ENCODE measurements around the gene LRBA. TPM values are rescaled to one million over a fixed set of nuclear protein-coding genes. Genes with fewer than 3 reads are reported as not detected.

The LRBA gene
- total and polyA plus RNA-seq, 7 donors, result 16.8 to 184 (median 91.1) TPM

GRCh38 chr4:150533673-150534072, 481.4 kb downstream of the LRBA start:
- Histone ChIP-seq H3K4me1 (no peaks in the 10 kb centered on the region), H3K36me3 (no peaks in the 10 kb centered on the region), H3K27me3 (no peaks in the 10 kb centered on the region), H3K4me3 (no peak overlapping the region), H3K9me3 (no peaks in the 10 kb centered on the region), H3K27ac (no peak overlapping the region)
- WGBS, 2 donors, result 78 to 87% methylated on average over 3 of the region's 3 CpGs
- intact Hi-C loops (cut with DNase I), result no loop called here
- DNase-seq, result no peak
- no peak for TF ChIP-seq CTCF (IDR thresholded peaks at IDR 0.05)
- TF ChIP-seq POLR2AphosphoS5 (IDR thresholded peaks at IDR 0.05), result no peak
- no peak for TF ChIP-seq EP300 (IDR thresholded peaks at IDR 0.05)
- TF ChIP-seq POLR2A (IDR thresholded peaks at IDR 0.05), result no peak

- Histone ChIP-seq H3K27me3 (no peaks in the 10 kb centered on the region), H3K36me3 (no peaks in the 10 kb centered on the region), H3K4me3 (no peak overlapping the region), H3K9me3 (no peaks in the 10 kb centered on the region), H3K4me1 (no peaks in the 10 kb centered on the region), H3K27ac (no peak overlapping the region)
- 83 to 85% methylated on average over 3 of the region's 3 CpGs for WGBS, 2 donors
- TF ChIP-seq EP300 (IDR thresholded peaks at IDR 0.05), result no peak
- no peak for TF ChIP-seq POLR2AphosphoS5 (IDR thresholded peaks at IDR 0.05)
- no peak for TF ChIP-seq POLR2A (IDR thresholded peaks at IDR 0.05)
- TF ChIP-seq CTCF (IDR thresholded peaks at IDR 0.05), result no peak
- no peak for DNase-seq
- intact Hi-C loops (cut with DNase I), result no loop called here
These were observed 489.7 kb downstream of the LRBA start for GRCh38 chr4:150525321-150525868.

GRCh38 chr4:150518559-150518958, 496.5 kb downstream of the LRBA start:
- no peak for TF ChIP-seq POLR2AphosphoS5 (IDR thresholded peaks at IDR 0.05)
- TF ChIP-seq CTCF (IDR thresholded peaks at IDR 0.05), result no peak
- TF ChIP-seq EP300 (IDR thresholded peaks at IDR 0.05), result no peak
- TF ChIP-seq POLR2A (IDR thresholded peaks at IDR 0.05), result no peak
- no peaks in the 10 kb centered on the region for H3K36me3 ChIP-seq
- H3K4me3 ChIP-seq, result no peak overlapping the region
- no peak for DNase-seq
- peak overlapping the region in 1 of 4 donors; percentile 8 for H3K27ac ChIP-seq
- H3K9me3 ChIP-seq, result no peaks in the 10 kb centered on the region
- intact Hi-C loops (cut with DNase I), result no loop called here
- 88 to 93% methylated on average over 3 of the region's 3 CpGs for WGBS, 2 donors
- H3K4me1 ChIP-seq, result peaks cover 0 to 32% (median 5%) of the 10 kb centered on the region in 4 donors
- H3K27me3 ChIP-seq, result no peaks in the 10 kb centered on the region

DNA sequence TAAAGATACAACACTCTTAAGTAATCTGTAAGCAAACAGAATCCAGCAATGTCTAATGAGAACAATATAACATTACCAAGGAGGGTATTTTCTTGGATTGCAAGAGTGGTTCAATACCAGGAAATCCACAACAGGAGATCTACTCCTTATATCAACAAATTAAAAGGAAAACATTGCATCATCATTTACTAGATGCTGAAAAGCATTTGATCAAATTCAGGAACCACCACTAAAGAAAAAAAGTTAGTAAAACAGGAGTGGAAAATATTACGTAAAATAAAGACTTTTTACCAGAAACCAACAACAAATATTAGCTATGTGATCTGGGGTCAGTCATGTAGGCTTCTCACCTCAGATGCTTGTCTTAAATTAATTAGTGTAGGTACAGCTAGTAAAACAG, 499.9 kb downstream of the LRBA start:
- 89 to 97% methylated on average over 1 of the region's 1 CpG for WGBS, 2 donors
- TF ChIP-seq EP300 (IDR thresholded peaks at IDR 0.05), result no peak
- no peak for TF ChIP-seq POLR2A (IDR thresholded peaks at IDR 0.05)
- no peak for TF ChIP-seq CTCF (IDR thresholded peaks at IDR 0.05)
- no peak for TF ChIP-seq POLR2AphosphoS5 (IDR thresholded peaks at IDR 0.05)
- Histone ChIP-seq H3K4me3 (no peak overlapping the region), H3K36me3 (no peaks in the 10 kb centered on the region), H3K27me3 (no peaks in the 10 kb centered on the region), H3K27ac (peak overlapping the region in 1 of 4 donors; percentile 39), H3K4me1 (peaks cover 0 to 43% (median 15%) of the 10 kb centered on the region in 4 donors), H3K9me3 (no peaks in the 10 kb centered on the region)
- intact Hi-C loops (cut with DNase I), result no loop called here
- no peak for DNase-seq

DNA sequence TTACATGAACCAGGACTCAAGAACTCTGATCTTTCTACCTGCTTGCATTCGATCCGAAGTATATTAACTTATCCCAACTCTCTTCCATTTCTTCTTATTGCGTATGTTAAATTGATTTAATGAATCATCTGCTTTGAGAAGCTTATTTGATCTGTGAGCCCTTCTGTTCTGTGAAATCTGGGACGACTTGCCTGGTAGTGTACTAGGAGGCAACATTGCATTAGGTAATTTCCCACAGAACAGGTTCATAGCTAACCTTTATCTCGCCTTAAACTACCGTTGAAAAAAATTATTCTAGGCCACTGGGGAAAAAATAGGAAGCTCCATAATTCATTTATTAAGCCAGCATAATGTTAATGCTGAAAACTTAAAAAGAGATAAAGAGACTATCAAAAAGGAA, 500.4 kb downstream of the LRBA start:
- intact Hi-C loops (cut with DNase I), result loop anchor here (5.0 kb wide), 1 partner anchor 68 kb away; the partner anchor contains the start of gene MAB21L2
- TF ChIP-seq EP300 (IDR thresholded peaks at IDR 0.05), result no peak
- no peak for TF ChIP-seq CTCF (IDR thresholded peaks at IDR 0.05)
- no peak for TF ChIP-seq POLR2A (IDR thresholded peaks at IDR 0.05)
- TF ChIP-seq POLR2AphosphoS5 (IDR thresholded peaks at IDR 0.05), result no peak
- no peak for DNase-seq
- Histone ChIP-seq H3K27me3 (no peaks in the 10 kb centered on the region), H3K27ac (peak overlapping the region in 2 of 4 donors; percentile 4 to 39), H3K4me3 (no peak overlapping the region), H3K36me3 (no peaks in the 10 kb centered on the region), H3K4me1 (peaks cover 0 to 42% (median 17%) of the 10 kb centered on the region in 4 donors), H3K9me3 (no peaks in the 10 kb centered on the region)
- WGBS, 2 donors, result 95 to 96% methylated on average over 6 of the region's 6 CpGs
